Trophoblast cell (in vitro differentiated cells and primary cell): ENCODE data around the gene UNC50.

ENCODE experiments used
- DNase-seq, 2 donors: peaks; one replicate each; pipeline ENCODE4 v3.0.0-alpha.2; 2016
- H2AFZ ChIP-seq: 2 replicates; pipeline ENCODE4 v1.6.1; 2013; ENCODE audit warnings: low read length, moderate library complexity, mild to moderate bottlenecking; ENCODE audit not compliant: insufficient read depth, poor library complexity
- H2AK5ac ChIP-seq: 2 replicates; pipeline ENCODE4 v1.6.1; 2013; ENCODE audit warnings: mild to moderate bottlenecking, low read length
- H2BK120ac ChIP-seq: 2 replicates; pipeline ENCODE4 v1.6.1; 2013; ENCODE audit warnings: low read length, mild to moderate bottlenecking, moderate library complexity; ENCODE audit not compliant: insufficient read depth, poor library complexity
- H2BK12ac ChIP-seq: 2 replicates; pipeline ENCODE4 v1.6.1; 2013; ENCODE audit warnings: mild to moderate bottlenecking, low read length, moderate library complexity
- H2BK5ac ChIP-seq: 2 replicates; pipeline ENCODE4 v1.6.1; 2013; ENCODE audit warnings: low read length, low read depth, moderate library complexity, mild to moderate bottlenecking; ENCODE audit not compliant: poor library complexity
- H3K14ac ChIP-seq: 2 replicates; pipeline ENCODE4 v1.6.1; 2013; ENCODE audit warnings: mild to moderate bottlenecking, low read length
- H3K18ac ChIP-seq: 2 replicates; pipeline ENCODE4 v1.6.1; 2013; ENCODE audit warnings: mild to moderate bottlenecking, low read length
- H3K23ac ChIP-seq: 2 replicates; pipeline ENCODE4 v1.6.1; 2013; ENCODE audit warnings: low read length
- H3K27ac ChIP-seq: 2 replicates; pipeline ENCODE4 v1.5.1; 2013; ENCODE audit warnings: low read depth, mild to moderate bottlenecking, inconsistent platforms, low read length, moderate library complexity
- H3K27me3 ChIP-seq: 2 replicates; pipeline ENCODE4 v1.6.1; 2013; ENCODE audit warnings: inconsistent platforms, mild to moderate bottlenecking, low read length, moderate library complexity; ENCODE audit not compliant: insufficient read depth
- H3K36me3 ChIP-seq, 2 experiments: 1 replicate in 1 of 2; 2 replicates in 1 of 2; pipeline ENCODE4 v1.6.1; 2013; ENCODE audit warnings: low read length in 2 of 2, mild to moderate bottlenecking in 2 of 2, moderate library complexity in 1 of 2; ENCODE audit not compliant: insufficient read depth in 2 of 2, control insufficient read depth in 1 of 2
- H3K4ac ChIP-seq: 2 replicates; pipeline ENCODE4 v1.6.1; 2013; ENCODE audit warnings: low read depth, mild to moderate bottlenecking, low read length, moderate library complexity
- H3K4me1 ChIP-seq, 2 experiments: 1 replicate in 1 of 2; 2 replicates in 1 of 2; pipeline ENCODE4 v1.6.1; 2013; ENCODE audit warnings: low read length in 2 of 2, mild to moderate bottlenecking in 2 of 2, moderate library complexity in 1 of 2; ENCODE audit not compliant: insufficient read depth in 2 of 2, control insufficient read depth in 1 of 2
- H3K4me2 ChIP-seq: 2 replicates; pipeline ENCODE4 v1.6.1; 2013; ENCODE audit warnings: inconsistent platforms, mild to moderate bottlenecking, low read length, moderate library complexity
- H3K4me3 ChIP-seq: 2 replicates; pipeline ENCODE4 v1.5.1; 2013; ENCODE audit warnings: mild to moderate bottlenecking, low read depth, low read length, inconsistent platforms
- H3K79me1 ChIP-seq: one replicate; pipeline ENCODE4 v1.6.1; 2013; ENCODE audit warnings: low read length
- H3K79me2 ChIP-seq: 2 replicates; pipeline ENCODE4 v1.6.1; 2013; ENCODE audit warnings: low read length, mild to moderate bottlenecking; ENCODE audit not compliant: control insufficient read depth, insufficient read depth, poor library complexity
- H3K9ac ChIP-seq: 2 replicates; pipeline ENCODE4 v1.6.1; 2013; ENCODE audit warnings: mild to moderate bottlenecking, low read length
- H3K9me3 ChIP-seq: 2 replicates; pipeline ENCODE4 v1.6.1; 2013; ENCODE audit warnings: low read depth, mild to moderate bottlenecking, control low read depth, inconsistent platforms, low read length; ENCODE audit not compliant: insufficient read depth
- H4K12ac ChIP-seq: 2 replicates; pipeline ENCODE4 v1.6.1; 2013; ENCODE audit warnings: low read depth, mild to moderate bottlenecking, low read length, moderate library complexity
- H4K8ac ChIP-seq: 2 replicates; pipeline ENCODE4 v1.6.1; 2013; ENCODE audit warnings: low read depth, mild to moderate bottlenecking, low read length, moderate library complexity
- H4K91ac ChIP-seq: one replicate; pipeline ENCODE4 v1.6.1; 2013; ENCODE audit warnings: low read depth, mild to moderate bottlenecking, low read length, moderate library complexity
- WGBS: extraction: QIAGEN DNeasy Blood & Tissue Kit; methylation state at CpG from one replicate; pipeline ENCODE4 v1.1.7; 2013; ENCODE audit warnings: missing lambda C conversion rate; ENCODE audit not compliant: insufficient read length, insufficient coverage; ENCODE audit errors: extremely low coverage; 5-methylcytosine and 5-hydroxymethylcytosine counted together

UNC50 gene

DNA sequence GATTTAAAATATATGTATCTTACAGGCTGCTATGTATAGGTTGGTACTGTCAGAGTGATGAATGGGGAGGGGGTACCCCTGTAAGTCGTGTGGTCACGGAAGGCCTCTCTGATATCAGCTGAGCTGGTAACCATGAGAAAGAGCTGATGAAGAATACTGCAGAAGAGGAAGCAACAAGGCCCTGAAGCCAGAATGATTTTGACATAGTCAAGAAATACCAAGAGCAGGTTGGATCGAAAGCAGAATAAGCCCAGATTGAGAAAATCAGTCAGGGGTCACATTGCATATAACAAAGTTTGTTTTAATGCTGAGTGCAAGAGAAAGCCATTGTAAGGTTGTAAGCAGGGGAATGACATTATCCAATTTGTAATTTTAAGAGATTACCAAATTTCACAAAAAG is 57.3 kb downstream of the UNC50 start:
- Histone ChIP-seq H2AFZ (no peak overlapping the region), H3K27me3 (no peaks in the 10 kb centered on the region), H3K27ac (no peak overlapping the region), H3K4me2 (no peak overlapping the region), H3K79me1 (no peaks in the 10 kb centered on the region), H3K9ac (no peak overlapping the region), H3K18ac (no peak overlapping the region), H3K14ac (no peak overlapping the region), H4K8ac (no peak overlapping the region), H3K36me3 (no peaks in the 10 kb centered on the region), H3K79me2 (no peaks in the 10 kb centered on the region), H3K4me3 (no peak overlapping the region), H4K12ac (no peak overlapping the region), H2AK5ac (no peak overlapping the region), H3K9me3 (no peaks in the 10 kb centered on the region), H3K4me1 (no peaks in the 10 kb centered on the region), H2BK5ac (no peak overlapping the region), H3K23ac (no peak overlapping the region), H3K4ac (no peak overlapping the region), H4K91ac (no peak overlapping the region), H2BK120ac (no peak overlapping the region), H2BK12ac (no peak overlapping the region)
- no CpG with 5 or more reads among the region's 3 CpGs for WGBS
- no peak for DNase-seq
